GM12891 (cell line): Measurements from ENCODE around the gene TBC1D22A.

Experiments used
- POLR2A ChIP-seq: IDR thresholded peaks from 2 replicates; pipeline ENCODE4 v1.6.1; 2011; ENCODE audit warnings: low read depth, low read length, control low read depth
- POLR2AphosphoS5 ChIP-seq: IDR thresholded peaks from 2 replicates; pipeline ENCODE4 v1.6.1; 2011; ENCODE audit warnings: low read depth, low read length, control low read depth
- SPI1 ChIP-seq: IDR thresholded peaks from 2 replicates; pipeline ENCODE4 v1.6.1; 2011; ENCODE audit warnings: low read depth, low read length, control low read depth

DNA sequence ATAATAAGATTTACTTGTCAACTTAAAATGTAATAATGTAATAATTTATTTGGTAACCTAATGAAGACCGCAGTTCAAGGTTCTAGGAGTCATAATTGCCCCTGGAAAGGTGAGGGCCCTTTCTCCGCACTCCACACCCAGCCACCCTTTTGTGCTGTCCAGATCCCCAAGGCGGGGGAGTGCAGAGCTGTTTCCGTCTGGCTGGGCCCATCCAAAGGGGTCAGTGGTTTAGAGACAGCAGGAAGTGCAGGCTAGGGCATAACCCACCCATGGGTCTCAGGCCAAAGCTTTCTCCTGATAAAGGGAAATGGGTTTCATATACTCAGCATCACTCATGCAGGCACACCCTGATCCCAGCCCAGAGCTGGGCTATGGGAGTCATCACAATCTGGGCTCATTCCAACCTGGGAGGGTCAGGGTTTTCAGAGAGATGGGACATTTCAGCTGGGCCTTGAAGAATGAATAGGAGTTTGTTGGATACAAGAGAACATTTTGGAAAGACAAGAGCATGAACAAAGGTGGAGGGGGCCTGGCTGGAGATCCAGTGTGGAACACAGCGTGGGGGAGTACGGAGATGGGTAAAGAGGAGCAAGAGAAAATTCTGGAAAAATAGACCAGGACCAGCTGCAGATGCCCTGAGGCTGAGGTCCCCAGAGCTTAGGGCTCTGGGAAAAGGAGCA is 432.2 kb downstream of the TBC1D22A start:
- no peak for TF ChIP-seq POLR2AphosphoS5
- TF ChIP-seq SPI1: no peak
- no peak for TF ChIP-seq POLR2A
